Measurements from ENCODE around the gene PTPRQ. TPM values are rescaled to one million over a fixed set of nuclear protein-coding genes. Genes with fewer than 3 reads are reported as not detected.
"Not testable (repeated sequence)": the region's sequence is repeated elsewhere in the genome, so short reads cannot be mapped to it uniquely, and the experiment has no call there.

The PTPRQ gene
- polyA plus RNA-seq, 1 donor from 2014 or later, result not detected

DNA sequence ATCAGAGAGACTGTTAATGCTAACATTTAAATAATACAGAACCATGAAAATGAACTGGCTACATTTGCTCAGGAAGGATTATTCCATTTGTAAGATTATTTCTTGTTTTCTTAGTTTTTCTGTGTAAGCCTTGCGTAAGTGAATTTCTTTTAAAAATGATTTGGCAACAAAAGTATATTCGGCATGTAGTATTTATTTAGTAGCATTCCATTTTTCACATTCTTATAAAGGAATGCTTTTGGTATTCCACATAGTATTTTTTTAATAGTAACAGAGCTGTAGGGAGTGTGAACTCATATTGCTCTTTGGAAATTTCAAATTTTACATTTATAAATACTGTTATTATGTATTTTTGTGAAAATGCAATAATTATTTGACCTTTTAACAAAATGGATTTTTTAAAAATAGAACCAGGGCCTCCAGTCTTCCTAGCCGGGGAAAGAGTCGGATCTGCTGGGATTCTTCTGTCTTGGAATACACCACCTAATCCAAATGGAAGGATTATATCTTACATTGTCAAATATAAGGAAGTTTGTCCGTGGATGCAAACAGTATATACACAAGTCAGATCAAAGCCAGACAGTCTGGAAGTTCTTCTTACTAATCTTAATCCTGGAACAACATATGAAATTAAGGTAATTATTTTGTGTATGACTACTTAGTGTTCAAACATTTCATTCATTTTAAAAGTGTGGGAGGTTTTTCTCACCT lies 1.2 kb downstream of the PTPRQ start:
- Mint-ChIP-seq H3K36me3 (no peaks in the 10 kb centered on the region), H3K4me1 (no peaks in the 10 kb centered on the region), H3K27me3 (no peaks in the 10 kb centered on the region), H3K4me3 (no peak overlapping the region), H3K9me3 (peaks cover 2 to 7% (median 4%) of the 10 kb centered on the region in 3 donors), H3K27ac (no peak overlapping the region)

DNA sequence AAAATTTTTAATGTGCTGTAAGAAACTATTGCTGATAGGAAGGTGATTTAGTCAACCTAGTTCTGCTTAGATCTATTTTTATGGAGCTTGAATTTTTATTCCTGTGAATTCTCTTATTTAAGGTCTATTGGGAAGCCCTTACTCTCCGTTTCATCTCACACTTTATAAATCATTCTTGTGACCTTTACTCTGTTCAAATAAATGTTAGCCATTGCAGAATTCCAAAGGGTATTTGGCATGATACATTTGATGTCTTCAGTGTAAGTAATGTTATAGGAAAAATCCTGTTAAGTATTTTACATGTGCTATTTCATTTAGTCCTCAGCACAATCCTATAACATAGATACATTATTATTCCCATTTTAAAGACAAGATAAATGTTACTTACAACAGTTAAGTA lies 12.5 kb downstream of the PTPRQ start:
- Mint-ChIP-seq H3K27me3 (no peaks in the 10 kb centered on the region), H3K4me3 (no peak overlapping the region), H3K36me3 (no peaks in the 10 kb centered on the region), H3K9me3 (peaks cover 0 to 4% (median 3%) of the 10 kb centered on the region in 3 donors), H3K27ac (no peak overlapping the region), H3K4me1 (no peaks in the 10 kb centered on the region)

DNA sequence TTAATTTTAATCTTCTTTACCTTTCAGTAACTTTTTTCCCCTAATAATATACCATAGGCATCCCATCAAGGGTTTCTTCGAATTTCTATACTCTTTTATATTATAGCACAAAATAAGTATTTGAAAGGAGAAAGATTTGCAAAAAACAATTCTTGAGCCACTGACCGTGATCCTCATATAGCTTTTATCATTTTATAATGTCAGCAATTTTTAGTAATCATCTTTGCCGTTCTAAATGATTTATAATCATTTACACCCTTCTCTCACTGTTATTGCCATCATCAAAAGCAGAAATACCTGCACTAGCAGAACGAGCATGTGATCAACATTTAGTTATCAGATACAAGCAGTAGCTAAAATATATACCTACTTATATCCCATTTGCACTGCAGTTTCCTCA lies 16.9 kb downstream of the PTPRQ start:
- Mint-ChIP-seq H3K36me3 (no peaks in the 10 kb centered on the region), H3K27ac (no peak overlapping the region), H3K4me3 (no peak overlapping the region), H3K27me3 (no peaks in the 10 kb centered on the region), H3K4me1 (peaks cover 0 to 1% (median 0%) of the 10 kb centered on the region in 3 donors), H3K9me3 (peaks cover 0 to 2% (median 0%) of the 10 kb centered on the region in 3 donors)

DNA sequence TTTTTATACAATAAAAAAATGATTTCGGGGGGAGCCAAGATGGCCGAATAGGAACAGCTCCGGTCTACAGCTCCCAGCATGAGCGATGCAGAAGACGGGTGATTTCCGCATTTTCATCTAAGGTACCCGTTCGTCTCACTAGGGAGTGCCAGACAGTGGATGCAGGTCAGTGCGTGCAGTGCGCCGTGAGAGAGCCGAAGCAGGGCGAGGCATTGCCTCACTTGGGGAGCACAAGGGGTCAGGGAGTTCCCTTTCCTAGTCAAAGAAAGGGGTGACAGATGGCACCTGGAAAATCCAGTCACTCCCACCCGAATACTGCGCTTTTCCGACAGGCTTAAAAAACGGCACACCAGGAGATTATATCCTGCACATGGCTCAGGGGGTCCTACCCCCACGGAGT lies 17.8 kb downstream of the PTPRQ start:
- H3K36me3 Mint-ChIP-seq, H3K4me3 Mint-ChIP-seq, H3K27me3 Mint-ChIP-seq, H3K27ac Mint-ChIP-seq, H3K9me3 Mint-ChIP-seq, H3K4me1 Mint-ChIP-seq: not testable (repeated sequence)

DNA sequence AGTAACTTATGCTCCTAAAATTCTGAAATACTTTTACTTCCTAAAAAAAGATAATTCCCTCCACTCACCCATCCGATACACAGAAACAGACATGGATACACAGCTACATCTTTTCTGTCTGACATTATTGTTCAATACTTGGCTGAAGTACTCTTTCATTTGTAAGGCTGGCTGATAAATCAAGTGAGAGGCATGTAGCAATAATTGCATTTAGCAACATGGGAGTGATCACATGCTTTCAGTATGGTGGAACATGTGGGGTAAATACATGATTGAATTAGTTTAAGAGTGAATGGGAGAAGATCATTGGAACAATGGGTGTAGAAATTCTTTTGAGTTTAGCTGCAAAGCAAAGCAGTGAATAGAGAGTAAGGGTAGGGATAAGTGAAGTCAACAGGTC lies 25.6 kb downstream of the PTPRQ start:
- no peak overlapping the region for H3K4me3 Mint-ChIP-seq
- H3K9me3 Mint-ChIP-seq, result no peaks in the 10 kb centered on the region
- H3K27me3 Mint-ChIP-seq, result no peaks in the 10 kb centered on the region
- H3K36me3 Mint-ChIP-seq, result no peaks in the 10 kb centered on the region
- H3K4me1 Mint-ChIP-seq, result no peaks in the 10 kb centered on the region
- H3K27ac Mint-ChIP-seq, result no peak overlapping the region

DNA sequence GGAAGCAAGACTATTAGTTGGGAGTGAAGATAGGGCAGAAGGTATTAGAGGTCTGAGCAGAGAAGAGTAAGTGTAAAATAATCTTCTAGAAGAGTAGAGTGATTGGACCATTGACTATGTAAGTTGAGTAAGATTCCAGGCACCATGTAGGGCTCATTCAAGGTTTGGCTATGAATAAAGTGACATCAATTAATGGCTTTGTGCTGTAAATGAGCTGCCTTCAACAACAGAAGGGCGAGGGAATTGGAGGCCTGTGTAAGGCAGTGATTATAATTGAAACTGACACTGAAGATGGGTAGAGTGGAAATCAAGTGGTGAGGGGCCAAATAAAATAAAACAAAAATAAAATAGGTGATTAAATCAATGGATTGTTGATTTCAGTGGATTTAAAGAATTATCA lies 26.4 kb downstream of the PTPRQ start:
- no peaks in the 10 kb centered on the region for H3K9me3 Mint-ChIP-seq
- no peaks in the 10 kb centered on the region for H3K4me1 Mint-ChIP-seq
- no peak overlapping the region for H3K4me3 Mint-ChIP-seq
- no peak overlapping the region for H3K27ac Mint-ChIP-seq
- no peaks in the 10 kb centered on the region for H3K27me3 Mint-ChIP-seq
- no peaks in the 10 kb centered on the region for H3K36me3 Mint-ChIP-seq

DNA sequence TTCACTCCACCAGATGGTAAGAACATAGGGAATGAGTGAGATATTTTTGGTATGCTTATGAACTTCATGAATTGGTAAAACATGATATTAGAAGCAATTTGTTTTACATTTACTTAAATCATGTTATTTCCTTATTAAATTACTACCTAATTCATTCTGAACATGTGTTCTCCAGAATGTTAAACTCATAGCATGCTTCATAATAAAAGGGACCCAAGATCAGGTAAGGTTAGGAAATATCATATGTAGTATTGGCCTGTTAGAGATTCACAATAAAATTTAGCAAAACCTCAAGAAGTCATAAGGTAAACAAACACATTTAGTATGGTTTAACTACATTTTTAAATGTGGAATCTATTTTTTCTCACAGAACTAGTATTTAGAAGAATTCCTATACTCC lies 28.2 kb downstream of the PTPRQ start:
- Mint-ChIP-seq H3K4me1 (no peaks in the 10 kb centered on the region), H3K4me3 (no peak overlapping the region), H3K9me3 (no peaks in the 10 kb centered on the region), H3K27me3 (no peaks in the 10 kb centered on the region), H3K27ac (no peak overlapping the region), H3K36me3 (no peaks in the 10 kb centered on the region)

DNA sequence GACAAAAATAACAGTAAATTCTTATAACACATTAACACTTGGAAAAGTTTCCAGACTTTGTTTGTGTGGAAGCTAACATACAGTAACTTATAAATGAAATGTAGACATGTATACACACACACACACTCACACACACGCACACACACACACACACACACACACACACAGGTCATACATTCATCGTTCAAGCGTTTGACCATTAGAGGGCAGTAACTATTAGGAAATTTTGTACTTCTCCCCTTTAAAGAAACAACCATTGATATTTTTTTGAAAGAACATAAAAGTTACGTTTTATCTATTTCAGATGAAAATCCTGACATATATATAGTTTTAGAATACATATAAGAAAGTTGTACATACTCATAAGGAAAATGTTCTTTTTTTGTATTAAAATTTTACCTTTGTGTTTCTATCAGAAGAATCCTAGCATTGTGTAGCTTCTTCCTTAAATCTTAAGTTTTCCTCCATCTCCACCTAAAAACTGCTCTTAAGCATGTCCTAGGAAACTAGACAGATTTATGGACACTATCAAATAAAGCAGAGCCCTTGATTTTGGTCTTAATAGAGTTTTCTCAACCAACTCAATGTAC lies 29.0 kb downstream of the PTPRQ start:
- H3K36me3 Mint-ChIP-seq, result no peaks in the 10 kb centered on the region
- no peak overlapping the region for H3K4me3 Mint-ChIP-seq
- no peaks in the 10 kb centered on the region for H3K27me3 Mint-ChIP-seq
- H3K9me3 Mint-ChIP-seq, result no peaks in the 10 kb centered on the region
- H3K4me1 Mint-ChIP-seq, result no peaks in the 10 kb centered on the region
- no peak overlapping the region for H3K27ac Mint-ChIP-seq

DNA sequence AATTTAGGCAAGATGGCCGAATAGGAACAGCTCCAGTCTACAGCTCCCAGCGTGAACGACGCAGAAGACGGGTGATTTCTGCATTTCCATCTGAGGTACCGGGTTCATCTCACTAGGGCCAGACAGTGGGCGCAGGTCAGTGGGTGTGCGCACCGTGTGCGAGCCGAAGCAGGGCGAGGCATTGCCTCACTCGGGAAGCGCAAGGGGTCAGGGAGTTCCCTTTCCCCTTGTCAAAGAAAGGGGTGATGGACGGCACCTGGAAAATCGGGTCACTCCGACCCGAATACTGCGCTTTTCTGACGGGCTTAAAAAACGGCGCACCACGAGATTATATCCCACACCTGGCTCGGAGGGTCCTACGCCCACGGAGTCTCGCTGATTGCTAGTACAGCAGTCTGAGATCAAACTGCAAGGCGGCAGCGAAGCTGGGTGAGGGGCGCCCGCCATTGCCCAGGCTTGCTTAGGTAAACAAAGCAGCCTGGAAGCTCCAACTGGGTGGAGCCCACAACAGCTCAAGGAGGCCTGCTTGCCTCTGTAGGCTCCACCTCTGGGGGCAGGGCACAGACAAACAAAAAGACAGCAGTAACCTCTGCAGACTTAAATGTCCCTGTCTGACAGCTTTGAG lies 33.6 kb downstream of the PTPRQ start:
- H3K4me1 Mint-ChIP-seq, H3K27ac Mint-ChIP-seq, H3K9me3 Mint-ChIP-seq, H3K36me3 Mint-ChIP-seq, H3K27me3 Mint-ChIP-seq, H3K4me3 Mint-ChIP-seq: not testable (repeated sequence)

DNA sequence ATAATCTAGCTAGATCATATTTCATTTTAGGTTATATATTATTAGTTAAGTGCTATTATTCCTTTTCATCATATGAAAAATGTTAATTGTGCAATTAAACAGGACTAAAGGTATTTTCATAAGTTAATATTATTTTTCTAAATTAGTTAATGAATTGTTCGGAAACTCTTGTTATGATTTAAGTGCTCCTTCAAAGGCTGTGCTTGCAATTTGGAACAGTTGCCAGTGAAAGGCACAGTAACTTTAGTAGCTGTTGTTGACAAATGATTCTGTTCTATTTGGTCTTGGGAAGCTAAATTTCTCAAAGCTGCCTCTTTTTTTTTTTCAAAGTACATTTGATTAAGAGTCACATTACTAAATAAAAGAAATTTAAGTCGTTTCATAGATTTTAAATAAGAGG lies 40.7 kb downstream of the PTPRQ start:
- H3K4me3 Mint-ChIP-seq, result no peak overlapping the region
- H3K9me3 Mint-ChIP-seq, result no peaks in the 10 kb centered on the region
- H3K4me1 Mint-ChIP-seq, result peaks cover 0 to 1% (median 0%) of the 10 kb centered on the region in 3 donors

DNA sequence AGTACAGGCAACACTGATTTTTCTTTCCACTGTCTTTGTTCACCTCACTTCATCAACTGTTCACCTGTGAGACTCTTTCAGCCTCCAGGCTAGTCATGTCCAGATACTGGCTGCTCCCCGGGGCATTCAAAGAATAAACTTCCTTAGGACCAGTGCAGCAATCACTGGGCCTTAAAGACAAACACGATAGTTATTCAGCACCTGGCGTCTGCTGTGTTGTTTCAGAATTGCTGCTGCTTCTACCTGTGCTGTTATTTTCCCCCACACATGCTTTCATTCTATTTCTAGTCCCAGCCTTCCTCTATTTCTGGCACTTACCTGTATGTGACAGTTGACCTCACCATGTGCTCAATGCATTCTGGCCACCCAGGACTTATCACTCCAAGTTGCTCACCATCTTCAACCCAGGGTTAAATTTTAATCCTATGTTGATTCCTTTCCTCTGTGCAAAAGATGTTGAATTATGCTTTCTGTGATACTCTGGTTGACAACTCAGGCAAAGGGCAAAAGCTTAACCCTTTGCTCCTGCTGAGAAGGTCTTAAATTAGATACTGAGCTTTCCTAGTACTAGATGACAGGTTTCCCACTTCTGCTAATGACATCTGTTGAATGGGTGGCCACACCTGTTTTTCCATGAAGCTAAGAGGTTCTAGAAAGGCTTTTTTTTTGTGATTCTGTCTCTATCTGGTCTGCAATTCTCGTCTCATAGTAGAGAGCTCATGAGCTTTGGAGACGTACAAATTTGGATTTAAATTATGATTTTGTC lies 41.4 kb downstream of the PTPRQ start:
- Mint-ChIP-seq H3K27me3 (no peaks in the 10 kb centered on the region), H3K4me3 (no peak overlapping the region), H3K4me1 (peaks cover 0 to 1% (median 0%) of the 10 kb centered on the region in 3 donors), H3K9me3 (no peaks in the 10 kb centered on the region), H3K36me3 (no peaks in the 10 kb centered on the region), H3K27ac (no peak overlapping the region)

More for the DNA sequence above, 40.7 kb downstream of the PTPRQ start:
- no peaks in the 10 kb centered on the region for H3K36me3 Mint-ChIP-seq
- H3K27me3 Mint-ChIP-seq, result no peaks in the 10 kb centered on the region
- no peak overlapping the region for H3K27ac Mint-ChIP-seq

DNA sequence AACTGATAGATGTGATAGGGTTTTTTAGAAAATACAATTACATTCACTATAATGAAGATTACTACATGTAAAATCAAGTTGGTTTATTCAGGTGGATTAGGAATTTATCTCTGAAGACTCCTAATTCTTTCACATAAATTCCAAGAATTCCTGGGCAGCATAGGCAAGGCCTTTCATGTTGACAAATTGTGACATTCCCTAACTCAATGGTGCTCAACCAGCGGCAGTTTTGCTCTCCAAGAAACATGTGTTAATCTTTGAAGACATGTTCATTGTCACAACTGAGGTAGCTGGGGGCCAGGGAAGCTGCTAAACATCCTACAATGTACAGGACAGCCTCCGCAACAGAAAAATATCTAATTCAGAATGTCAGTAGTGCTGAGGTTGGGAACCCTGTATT lies 46.3 kb downstream of the PTPRQ start:
- no peak overlapping the region for H3K4me3 Mint-ChIP-seq
- no peaks in the 10 kb centered on the region for H3K36me3 Mint-ChIP-seq
- H3K27ac Mint-ChIP-seq, result no peak overlapping the region
- no peaks in the 10 kb centered on the region for H3K27me3 Mint-ChIP-seq
- no peaks in the 10 kb centered on the region for H3K9me3 Mint-ChIP-seq
- peaks cover 0 to 1% (median 0%) of the 10 kb centered on the region in 3 donors for H3K4me1 Mint-ChIP-seq

DNA sequence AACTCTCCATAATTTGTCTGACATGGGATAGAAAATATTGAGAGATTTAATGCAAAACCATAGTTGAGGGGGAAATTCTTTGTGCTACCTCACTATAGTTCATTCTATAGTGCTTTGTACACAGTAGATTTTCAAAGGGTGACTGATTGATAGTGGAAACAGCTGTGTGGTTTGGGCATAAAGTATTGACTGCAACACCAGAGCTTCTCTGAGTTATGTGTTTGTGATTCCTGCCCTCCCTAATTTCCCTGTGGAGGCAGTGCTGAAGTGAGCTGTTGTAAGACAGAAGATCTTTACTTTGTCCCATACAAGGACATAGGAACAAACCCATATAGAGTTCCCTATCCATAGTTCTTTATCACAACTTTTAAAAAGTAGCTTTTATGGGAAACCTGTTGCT lies 47.1 kb downstream of the PTPRQ start:
- no peaks in the 10 kb centered on the region for H3K36me3 Mint-ChIP-seq
- H3K9me3 Mint-ChIP-seq, result no peaks in the 10 kb centered on the region
- no peak overlapping the region for H3K4me3 Mint-ChIP-seq
- H3K27me3 Mint-ChIP-seq, result no peaks in the 10 kb centered on the region
- no peak overlapping the region for H3K27ac Mint-ChIP-seq
- H3K4me1 Mint-ChIP-seq, result peaks cover 0 to 1% (median 0%) of the 10 kb centered on the region in 3 donors

DNA sequence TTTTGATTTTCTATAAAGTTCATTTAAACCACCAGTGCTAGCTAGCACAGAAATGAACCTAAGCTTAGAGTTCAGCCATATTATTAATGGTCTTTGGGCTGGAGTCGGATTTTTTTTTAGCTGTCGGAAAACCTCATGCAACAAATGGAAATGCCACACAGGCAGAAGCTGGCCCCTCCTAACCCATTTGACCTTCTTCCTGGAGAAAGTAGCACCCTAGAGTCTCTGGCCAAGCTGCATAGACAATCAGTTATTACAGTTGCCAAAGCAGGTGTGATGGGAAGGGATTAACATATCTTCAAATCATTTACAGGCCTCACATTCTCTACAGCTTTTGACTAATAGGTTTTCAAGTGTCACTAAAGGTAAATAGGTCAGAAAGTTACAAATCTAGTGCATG lies 49.4 kb downstream of the PTPRQ start:
- Mint-ChIP-seq H3K36me3 (no peaks in the 10 kb centered on the region), H3K27ac (no peak overlapping the region), H3K4me1 (no peaks in the 10 kb centered on the region), H3K9me3 (no peaks in the 10 kb centered on the region), H3K4me3 (no peak overlapping the region), H3K27me3 (no peaks in the 10 kb centered on the region)

DNA sequence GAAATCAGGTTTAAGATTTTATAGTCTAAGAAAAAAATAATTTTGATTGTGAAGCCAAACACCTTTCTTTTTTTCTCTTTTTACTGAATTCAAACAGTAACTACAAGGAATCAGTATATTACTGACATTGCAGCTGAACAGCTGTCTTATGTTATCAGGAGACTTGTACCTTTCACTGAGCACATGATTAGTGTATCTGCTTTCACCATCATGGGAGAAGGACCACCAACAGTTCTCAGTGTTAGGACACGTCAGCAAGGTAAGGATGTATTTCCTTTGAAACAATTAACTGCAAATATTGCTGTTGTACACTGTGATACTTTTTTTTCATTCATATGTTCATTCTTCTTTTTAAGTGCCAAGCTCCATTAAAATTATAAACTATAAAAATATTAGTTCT lies 50.8 kb downstream of the PTPRQ start:
- Mint-ChIP-seq H3K27me3 (no peaks in the 10 kb centered on the region), H3K4me1 (no peaks in the 10 kb centered on the region), H3K4me3 (no peak overlapping the region), H3K36me3 (no peaks in the 10 kb centered on the region), H3K9me3 (no peaks in the 10 kb centered on the region), H3K27ac (no peak overlapping the region)

All from IgD-negative memory B cell (primary cell).